Measurements from ENCODE around the gene POLG. TPM values are rescaled to one million over a fixed set of nuclear protein-coding genes. Genes with fewer than 3 reads are reported as not detected.

The POLG gene
- polyA plus RNA-seq, 2 of the 4 experiments (the other 2 are of a cell fraction): 24.1 to 50.2 TPM

DNA sequence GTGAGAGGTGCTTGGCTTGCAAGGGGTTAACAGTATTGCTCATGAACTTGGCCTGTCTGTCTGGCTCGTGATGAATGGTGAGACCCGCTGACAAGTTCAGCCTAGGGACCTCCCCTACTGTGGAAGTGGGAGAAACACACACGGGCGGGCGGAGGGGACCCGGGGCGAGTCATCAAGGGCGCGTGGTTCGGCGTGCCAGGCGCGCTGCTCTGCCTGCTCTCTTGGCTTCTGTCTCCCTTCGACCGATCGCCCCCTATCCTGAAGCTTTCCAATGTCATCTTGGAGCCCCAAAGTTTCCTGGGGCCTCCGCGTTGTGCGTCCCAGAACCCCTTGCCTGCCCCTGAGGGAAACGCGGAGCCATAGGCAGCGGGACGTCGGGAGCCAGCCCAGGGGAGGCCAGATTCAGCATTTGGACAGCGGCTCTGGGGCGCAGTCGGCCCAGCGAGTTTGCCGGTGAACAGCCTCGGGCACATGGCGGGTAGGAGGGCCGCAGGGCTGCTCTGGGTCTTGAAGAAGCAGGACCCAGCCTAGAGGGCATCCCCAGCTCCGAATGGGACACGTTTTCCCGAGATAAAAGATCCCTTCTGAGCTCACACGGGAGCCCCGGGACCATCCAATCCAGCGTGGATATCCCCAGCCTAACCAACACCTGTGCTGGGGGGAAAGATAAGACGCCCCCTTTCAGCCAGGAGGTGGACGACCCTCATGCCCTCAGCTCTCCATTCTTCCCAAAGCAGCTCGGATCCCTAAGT is 27.0 kb upstream of the POLG start (continued):
- TF ChIP-seq HOXA7 (CRISPR knock-in tag; IDR thresholded peaks at IDR 0.05): no peak

GRCh38 chr15:89360294-89360971 is 25.8 kb upstream of the POLG start:
- FAIRE-seq: no peak
- no peak overlapping the region for H3K27ac ChIP-seq
- TF ChIP-seq, protein P1, sequence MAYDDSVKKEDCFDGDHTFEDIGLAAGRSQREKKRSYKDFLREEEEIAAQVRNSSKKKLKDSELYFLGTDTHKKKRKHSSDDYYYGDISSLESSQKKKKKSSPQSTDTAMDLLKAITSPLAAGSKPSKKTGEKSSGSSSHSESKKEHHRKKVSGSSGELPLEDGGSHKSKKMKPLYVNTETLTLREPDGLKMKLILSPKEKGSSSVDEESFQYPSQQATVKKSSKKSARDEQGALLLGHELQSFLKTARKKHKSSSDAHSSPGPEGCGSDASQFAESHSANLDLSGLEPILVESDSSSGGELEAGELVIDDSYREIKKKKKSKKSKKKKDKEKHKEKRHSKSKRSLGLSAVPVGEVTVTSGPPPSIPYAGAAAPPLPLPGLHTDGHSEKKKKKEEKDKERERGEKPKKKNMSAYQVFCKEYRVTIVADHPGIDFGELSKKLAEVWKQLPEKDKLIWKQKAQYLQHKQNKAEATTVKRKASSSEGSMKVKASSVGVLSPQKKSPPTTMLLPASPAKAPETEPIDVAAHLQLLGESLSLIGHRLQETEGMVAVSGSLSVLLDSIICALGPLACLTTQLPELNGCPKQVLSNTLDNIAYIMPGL (CRISPR knock-in tag; IDR thresholded peaks at IDR 0.05; ENCODE audit: borderline replicate concordance): no peak
- TF ChIP-seq NPAS2 (CRISPR knock-in tag; IDR thresholded peaks at IDR 0.05; ENCODE audit: borderline replicate concordance) (no peak), RAD21 (conservative IDR thresholded peaks at IDR 0.05 in 1 of 2, IDR thresholded peaks at IDR 0.05 in 1 of 2) (no peak), CHD4 (IDR thresholded peaks at IDR 0.05; ENCODE audit: borderline replicate concordance) (no peak), CBX8 (IDR thresholded peaks at IDR 0.05) (no peak), ESRRA (IDR thresholded peaks at IDR 0.05; ENCODE audit: borderline replicate concordance, low read length) (no peak), RNF2 (IDR thresholded peaks at IDR 0.05; ENCODE audit: borderline replicate concordance, low read depth) (no peak)
- ChIA-PET CTCF (interaction anchor here (1.1 to 19.6 kb wide), 20 partner anchors 7 to 200 kb away, joined by 4 to 593 read pairs (median 71); partner anchors contain the start of gene POLG), POLR2A (no interaction called here)
- H3K4me1 ChIP-seq: peaks cover 28% of the 10 kb centered on the region
- ATAC-seq: no peak
- no peak overlapping the region for H3K4me2 ChIP-seq
- H3K9me3 ChIP-seq: no peaks in the 10 kb centered on the region
- H3K4me3 ChIP-seq: no peak overlapping the region
- DNase-seq (ENCODE audit: low read depth in 1 of 2, low spot score in 1 of 2): no peak
- WGBS (ENCODE audit: missing lambda C conversion rate): 44% methylated on average over 28 of the region's 31 CpGs

GRCh38 chr15:89359471-89360293 is 25.1 kb upstream of the POLG start:
- Histone ChIP-seq H3K27ac (no peak overlapping the region), H3K4me2 (peak overlapping the region; percentile 65), H3K9me3 (no peaks in the 10 kb centered on the region), H3K4me1 (peaks cover 28% of the 10 kb centered on the region), H3K4me3 (peak overlapping the region; percentile 35)
- POLR2A ChIA-PET: interaction anchor here (1.0 to 1.8 kb wide), 2 partner anchors 40 to 113 kb away, joined by 5 to 6 read pairs; no protein-coding TSS in a partner anchor
- no peak for FAIRE-seq
- no peak for TF ChIP-seq HDAC2 (IDR thresholded peaks at IDR 0.05)
- CTCF ChIA-PET: interaction anchor here (0.5 to 19.6 kb wide), 60 partner anchors 8 to 700 kb away, joined by 3 to 593 read pairs (median 6); partner anchors contain the start of gene POLG
- DNase-seq (ENCODE audit: low read depth in 1 of 2, low spot score in 1 of 2): no peak
- ATAC-seq: no peak
- 45% methylated on average over 29 of the region's 32 CpGs for WGBS (ENCODE audit: missing lambda C conversion rate)

- ChIA-PET CTCF (interaction anchor here (0.5 to 19.6 kb wide), 81 partner anchors 9 to 1289 kb away, joined by 3 to 593 read pairs (median 5); partner anchors contain the start of gene POLG), POLR2A (interaction anchor here (0.7 to 1.8 kb wide), 3 partner anchors 41 to 114 kb away, joined by 4 to 6 read pairs (median 5); no protein-coding TSS in a partner anchor)
- H3K9me3 ChIP-seq: no peaks in the 10 kb centered on the region
- FAIRE-seq (peak; percentile 70), ATAC-seq (peak; percentile 63 to 83), DNase-seq (ENCODE audit: low read depth in 1 of 2, low spot score in 1 of 2) (peak; percentile 86 to 94)
- peak overlapping the region; percentile 65 for H3K4me2 ChIP-seq
- peak overlapping the region; percentile 35 for H3K4me3 ChIP-seq
- peak overlapping the region; percentile 31 to 80; a peak in 5 of 6 replicates for H3K27ac ChIP-seq
- 5% methylated on average over 56 of the region's 68 CpGs for whole genome bisulfite sequencing (ENCODE audit: missing lambda C conversion rate)
- H3K4me1 ChIP-seq: peaks cover 28% of the 10 kb centered on the region
- TF ChIP-seq BCL3 (IDR thresholded peaks at IDR 0.05) (no peak), SMC3 (IDR thresholded peaks at IDR 0.05) (peak; percentile 96), HDAC2 (IDR thresholded peaks at IDR 0.05) (no peak), EHMT2 (IDR thresholded peaks at IDR 0.05; ENCODE audit: low read depth) (no peak), MAFK (IDR thresholded peaks at IDR 0.05; ENCODE audit: partially characterized antibody) (peak; percentile 41), MYC (IDR thresholded peaks at IDR 0.05; ENCODE audit: borderline replicate concordance, low read length) (peak; percentile 57; the same call in 1 of the 2 replicates)
- TF ChIP-seq, protein P2, sequence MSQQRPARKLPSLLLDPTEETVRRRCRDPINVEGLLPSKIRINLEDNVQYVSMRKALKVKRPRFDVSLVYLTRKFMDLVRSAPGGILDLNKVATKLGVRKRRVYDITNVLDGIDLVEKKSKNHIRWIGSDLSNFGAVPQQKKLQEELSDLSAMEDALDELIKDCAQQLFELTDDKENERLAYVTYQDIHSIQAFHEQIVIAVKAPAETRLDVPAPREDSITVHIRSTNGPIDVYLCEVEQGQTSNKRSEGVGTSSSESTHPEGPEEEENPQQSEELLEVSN (IDR thresholded peaks at IDR 0.05; ENCODE audit: borderline replicate concordance, low read depth): peak; percentile 83
- TF ChIP-seq, protein P3, sequence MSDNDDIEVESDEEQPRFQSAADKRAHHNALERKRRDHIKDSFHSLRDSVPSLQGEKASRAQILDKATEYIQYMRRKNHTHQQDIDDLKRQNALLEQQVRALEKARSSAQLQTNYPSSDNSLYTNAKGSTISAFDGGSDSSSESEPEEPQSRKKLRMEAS (IDR thresholded peaks at IDR 0.05): peak; percentile 78
- TF ChIP-seq, protein P1 (CRISPR knock-in tag; IDR thresholded peaks at IDR 0.05; ENCODE audit: borderline replicate concordance): no peak
These were observed 24.3 kb upstream of the POLG start for GRCh38 chr15:89358755-89359439.
